Measurements from ENCODE around the gene VPS52.
A peak's percentile ranks its signal among the peaks of the same experiment; 100 is the strongest.
"Not testable (repeated sequence)": the region's sequence is repeated elsewhere in the genome, so short reads cannot be mapped to it uniquely, and the experiment has no call there.

VPS52 gene

GRCh38 chr6:33250731-33251130, 20.9 kb downstream of the VPS52 start:
- no peak for DNase-seq (ENCODE audit: low read depth)

GRCh38 chr6:33249732-33250630, 21.7 kb downstream of the VPS52 start:
- DNase-seq (ENCODE audit: low read depth) = no peak

GRCh38 chr6:33248932-33249731, 22.5 kb downstream of the VPS52 start:
- DNase-seq (ENCODE audit: low read depth) = peak; percentile 77

- peak; percentile 24 for DNase-seq (ENCODE audit: low read depth)
Measured at GRCh38 chr6:33248643-33248931, 23.1 kb downstream of the VPS52 start.

- peak; percentile 79 for DNase-seq (ENCODE audit: low read depth)
Measured at GRCh38 chr6:33247977-33248642, 23.6 kb downstream of the VPS52 start.

- no peak for DNase-seq (ENCODE audit: low read depth)
Measured at GRCh38 chr6:33243476-33243875, 28.2 kb downstream of the VPS52 start.

GRCh38 chr6:33241968-33242367, 29.7 kb downstream of the VPS52 start:
- no peak for DNase-seq (ENCODE audit: low read depth)

GRCh38 chr6:33237741-33238140, 33.9 kb downstream of the VPS52 start:
- no peak for DNase-seq (ENCODE audit: low read depth)

GRCh38 chr6:33236852-33237251, 34.8 kb downstream of the VPS52 start:
- no peak for DNase-seq (ENCODE audit: low read depth)

- no peak for DNase-seq (ENCODE audit: low read depth)
Measured at GRCh38 chr6:33236328-33236727, 35.3 kb downstream of the VPS52 start.

GRCh38 chr6:33235221-33235634, 36.4 kb downstream of the VPS52 start:
- DNase-seq (ENCODE audit: low read depth) = no peak

- DNase-seq (ENCODE audit: low read depth) = not testable (repeated sequence)
Measured at GRCh38 chr6:33226503-33227120, 45.1 kb downstream of the VPS52 start.

GRCh38 chr6:33217681-33218080, 54.0 kb downstream of the VPS52 start:
- DNase-seq (ENCODE audit: low read depth) = no peak

GRCh38 chr6:33217246-33217645, 54.4 kb downstream of the VPS52 start:
- no peak for DNase-seq (ENCODE audit: low read depth)

- no peak for DNase-seq (ENCODE audit: low read depth)
Measured at GRCh38 chr6:33216117-33216649, 55.5 kb downstream of the VPS52 start.

GRCh38 chr6:33215271-33216116, 56.2 kb downstream of the VPS52 start:
- DNase-seq (ENCODE audit: low read depth) = no peak

GRCh38 chr6:33213989-33214335, 57.7 kb downstream of the VPS52 start:
- DNase-seq (ENCODE audit: low read depth) = no peak

- no peak for DNase-seq (ENCODE audit: low read depth)
Measured at GRCh38 chr6:33213166-33213988, 58.3 kb downstream of the VPS52 start.

- DNase-seq (ENCODE audit: low read depth) = no peak
Measured at GRCh38 chr6:33212857-33213165, 58.9 kb downstream of the VPS52 start.

GRCh38 chr6:33211666-33212422, 59.8 kb downstream of the VPS52 start:
- DNase-seq (ENCODE audit: low read depth) = no peak

Measured in stimulated activated CD8-positive, alpha-beta memory T cell treated with anti-CD3 and anti-CD28 coated beads, Interleukin-15, amount 100 ng/mL, for 24 hours (primary cell).